GM23338 (cell line): Measurements from ENCODE around the gene SLC25A36.

Experiments used
- JUNB ChIP-seq: IDR thresholded peaks from one replicate; pipeline ENCODE4 v1.6.1; 2016; ENCODE audit warnings: antibody characterized with exemption; ENCODE audit not compliant: unreplicated experiment
- TF ChIP-seq, protein P1 (sequence below), 2 experiments: fragments of 200-600 bp in 1 of 2; sonication (generic) in 1 of 2; conservative IDR thresholded peaks; 2 replicates each; pipeline versions ENCODE4 v1.5.1 to v1.6.1; 2016 to 2017; ENCODE audit warnings: antibody characterized with exemption in 2 of 2, low read depth in 2 of 2, mild to moderate bottlenecking in 2 of 2, moderate library complexity in 1 of 2

DNA sequence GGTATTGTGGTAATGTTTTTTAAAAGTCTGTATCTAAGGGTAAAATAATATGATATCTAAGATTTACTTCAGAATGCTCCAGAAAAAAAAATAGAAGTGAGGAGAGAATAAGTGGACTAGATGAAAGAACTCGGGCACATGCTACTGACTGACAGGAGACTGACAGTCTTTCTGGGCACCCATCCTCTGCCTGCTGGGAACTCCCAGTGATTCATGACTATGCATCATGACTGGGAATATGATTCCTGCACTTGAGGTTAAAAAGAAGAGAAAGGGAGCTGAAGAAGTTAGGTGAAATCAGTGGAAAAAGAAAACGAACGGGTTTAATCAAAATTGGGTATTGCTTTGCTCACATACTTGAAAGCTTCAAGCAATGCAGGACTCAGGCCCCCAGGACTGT lies 73.8 kb downstream of the SLC25A36 start:
- TF ChIP-seq, protein P1, sequence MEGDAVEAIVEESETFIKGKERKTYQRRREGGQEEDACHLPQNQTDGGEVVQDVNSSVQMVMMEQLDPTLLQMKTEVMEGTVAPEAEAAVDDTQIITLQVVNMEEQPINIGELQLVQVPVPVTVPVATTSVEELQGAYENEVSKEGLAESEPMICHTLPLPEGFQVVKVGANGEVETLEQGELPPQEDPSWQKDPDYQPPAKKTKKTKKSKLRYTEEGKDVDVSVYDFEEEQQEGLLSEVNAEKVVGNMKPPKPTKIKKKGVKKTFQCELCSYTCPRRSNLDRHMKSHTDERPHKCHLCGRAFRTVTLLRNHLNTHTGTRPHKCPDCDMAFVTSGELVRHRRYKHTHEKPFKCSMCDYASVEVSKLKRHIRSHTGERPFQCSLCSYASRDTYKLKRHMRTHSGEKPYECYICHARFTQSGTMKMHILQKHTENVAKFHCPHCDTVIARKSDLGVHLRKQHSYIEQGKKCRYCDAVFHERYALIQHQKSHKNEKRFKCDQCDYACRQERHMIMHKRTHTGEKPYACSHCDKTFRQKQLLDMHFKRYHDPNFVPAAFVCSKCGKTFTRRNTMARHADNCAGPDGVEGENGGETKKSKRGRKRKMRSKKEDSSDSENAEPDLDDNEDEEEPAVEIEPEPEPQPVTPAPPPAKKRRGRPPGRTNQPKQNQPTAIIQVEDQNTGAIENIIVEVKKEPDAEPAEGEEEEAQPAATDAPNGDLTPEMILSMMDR (conservative IDR thresholded peaks at IDR 0.05; ENCODE audit: low read depth in 2 of 2): no peak
- no peak for TF ChIP-seq JUNB
